ENCODE data around the gene LUC7L2. TPM values are rescaled to one million over a fixed set of nuclear protein-coding genes. Genes with fewer than 3 reads are reported as not detected.

LUC7L2 gene
- total and polyA plus RNA-seq, 2 of the 8 experiments (the other 6 are each of a cell fraction or from before 2014, with no cell fraction given) = 22.9 to 67.8 TPM

DNA sequence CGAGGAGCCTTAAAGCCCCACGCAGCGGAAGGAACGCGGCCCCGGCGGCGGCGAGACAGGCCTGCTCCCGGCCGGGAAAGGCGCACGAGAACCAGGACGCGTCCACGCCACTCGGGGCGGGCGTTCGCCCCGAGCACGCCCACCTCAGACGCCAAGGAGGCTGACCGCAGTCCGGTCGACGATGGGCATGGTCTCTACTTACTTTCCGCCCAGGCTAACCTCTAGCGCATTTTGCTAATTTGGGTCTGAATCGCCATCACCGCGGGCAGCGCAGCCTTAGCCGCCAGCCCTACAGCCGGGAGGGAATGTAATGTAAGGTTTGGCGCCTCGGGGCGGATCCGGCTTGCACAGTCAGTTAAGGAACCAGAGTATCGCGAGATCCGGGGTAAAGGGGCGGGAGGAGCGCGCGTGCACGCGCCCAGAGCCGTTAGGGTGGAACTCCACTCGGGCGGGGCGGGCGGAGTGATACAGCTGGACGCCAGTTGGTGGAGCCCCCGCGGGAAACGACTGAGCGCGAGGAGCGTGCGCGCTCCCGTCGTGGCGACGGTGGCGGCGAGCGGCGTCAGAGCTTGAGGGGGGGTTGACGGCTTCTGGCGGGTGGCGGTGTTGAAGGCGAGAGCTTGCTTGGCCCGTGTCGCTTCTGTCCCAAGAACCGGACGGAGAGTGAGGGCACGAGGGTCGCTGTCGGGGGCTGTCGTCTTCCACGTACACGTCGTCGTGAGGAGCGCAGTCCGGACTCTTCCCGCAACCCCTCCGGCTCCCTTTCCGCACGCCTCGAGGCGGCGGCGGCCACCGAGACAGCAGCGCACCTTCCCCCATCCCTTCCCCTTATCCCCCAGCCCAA, at the start of gene LUC7L2 (continued):
- TF ChIP-seq, protein P1, sequence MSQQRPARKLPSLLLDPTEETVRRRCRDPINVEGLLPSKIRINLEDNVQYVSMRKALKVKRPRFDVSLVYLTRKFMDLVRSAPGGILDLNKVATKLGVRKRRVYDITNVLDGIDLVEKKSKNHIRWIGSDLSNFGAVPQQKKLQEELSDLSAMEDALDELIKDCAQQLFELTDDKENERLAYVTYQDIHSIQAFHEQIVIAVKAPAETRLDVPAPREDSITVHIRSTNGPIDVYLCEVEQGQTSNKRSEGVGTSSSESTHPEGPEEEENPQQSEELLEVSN (IDR thresholded peaks at IDR 0.05) = peak; percentile 81
- no peak for TF ChIP-seq MAFK (IDR thresholded peaks at IDR 0.05; ENCODE audit: low read depth, low read length)
- peak; percentile 83 for TF ChIP-seq CREB1 (IDR thresholded peaks at IDR 0.05)
- TF ChIP-seq, protein P2, sequence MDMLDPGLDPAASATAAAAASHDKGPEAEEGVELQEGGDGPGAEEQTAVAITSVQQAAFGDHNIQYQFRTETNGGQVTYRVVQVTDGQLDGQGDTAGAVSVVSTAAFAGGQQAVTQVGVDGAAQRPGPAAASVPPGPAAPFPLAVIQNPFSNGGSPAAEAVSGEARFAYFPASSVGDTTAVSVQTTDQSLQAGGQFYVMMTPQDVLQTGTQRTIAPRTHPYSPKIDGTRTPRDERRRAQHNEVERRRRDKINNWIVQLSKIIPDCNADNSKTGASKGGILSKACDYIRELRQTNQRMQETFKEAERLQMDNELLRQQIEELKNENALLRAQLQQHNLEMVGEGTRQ (IDR thresholded peaks at IDR 0.05; ENCODE audit: low read length) = no peak
- peak; percentile 99 for TF ChIP-seq CHD2 (IDR thresholded peaks at IDR 0.05; ENCODE audit: low read length)
- no peak for TF ChIP-seq EZH2 (IDR thresholded peaks at IDR 0.05; ENCODE audit: low read depth, low read length, severe bottlenecking)
- TF ChIP-seq SRF (IDR thresholded peaks at IDR 0.05; ENCODE audit: low read depth, low read length) = no peak
- TF ChIP-seq POLR2AphosphoS5 (IDR thresholded peaks at IDR 0.05; ENCODE audit: low read depth, low read length) = peak; percentile 98
- peak; percentile 69 for TF ChIP-seq PHF8 (conservative IDR thresholded peaks at IDR 0.05; ENCODE audit: low read depth, low read length)
- TF ChIP-seq RXRA (IDR thresholded peaks at IDR 0.05; ENCODE audit: insufficient read depth, low read depth, low read length) = no peak
- TF ChIP-seq YY1 (IDR thresholded peaks at IDR 0.05; ENCODE audit: low read depth, low read length) = peak; percentile 77; the same call in 1 of the 2 replicates
- TF ChIP-seq TAF1 (IDR thresholded peaks at IDR 0.05; ENCODE audit: low read depth, low read length) = peak; percentile 99
- no peak for TF ChIP-seq SIRT6 (IDR thresholded peaks at IDR 0.05; ENCODE audit: low read length)
- no peak for TF ChIP-seq SP2 (IDR thresholded peaks at IDR 0.05; ENCODE audit: low read length)
- TF ChIP-seq RBBP5 (IDR thresholded peaks at IDR 0.05; ENCODE audit: borderline replicate concordance, low read depth, low read length) = peak; percentile 88
- peak; percentile 90; the same call in 1 of the 2 replicates for TF ChIP-seq GTF2F1 (IDR thresholded peaks at IDR 0.05; ENCODE audit: borderline replicate concordance, low read depth, low read length)
- TF ChIP-seq, protein P3, sequence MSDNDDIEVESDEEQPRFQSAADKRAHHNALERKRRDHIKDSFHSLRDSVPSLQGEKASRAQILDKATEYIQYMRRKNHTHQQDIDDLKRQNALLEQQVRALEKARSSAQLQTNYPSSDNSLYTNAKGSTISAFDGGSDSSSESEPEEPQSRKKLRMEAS (IDR thresholded peaks at IDR 0.05) = peak; percentile 68
- TF ChIP-seq CBX8 (IDR thresholded peaks at IDR 0.05; ENCODE audit: borderline replicate concordance, low read depth, low read length) = no peak
- TF ChIP-seq NANOG (IDR thresholded peaks at IDR 0.05; ENCODE audit: insufficient read depth, low read depth, low read length, poor library complexity, severe bottlenecking) = no peak
- TF ChIP-seq RAD21 (IDR thresholded peaks at IDR 0.05 in 1 of 2, conservative IDR thresholded peaks at IDR 0.05 in 1 of 2; ENCODE audit: low read depth in 2 of 2, low read length in 2 of 2) = no peak; a peak in 1 of 4 replicates
- peak; percentile 14 for TF ChIP-seq ASH2L (IDR thresholded peaks at IDR 0.05; ENCODE audit: low read length)
- no peak for TF ChIP-seq HDAC6 (IDR thresholded peaks at IDR 0.05; ENCODE audit: low read depth, low read length)

All from H1 (cell line).